GDM1 (cell line): ENCODE data around the gene CBS.
"Not testable (repeated sequence)": the region's sequence is repeated elsewhere in the genome, so short reads cannot be mapped to it uniquely, and the experiment has no call there.

ENCODE experiments used
- DNase-seq: peaks from one replicate; lab custom pipeline; 2025; lab: John Stamatoyannopoulos, UW

The CBS gene

DNA sequence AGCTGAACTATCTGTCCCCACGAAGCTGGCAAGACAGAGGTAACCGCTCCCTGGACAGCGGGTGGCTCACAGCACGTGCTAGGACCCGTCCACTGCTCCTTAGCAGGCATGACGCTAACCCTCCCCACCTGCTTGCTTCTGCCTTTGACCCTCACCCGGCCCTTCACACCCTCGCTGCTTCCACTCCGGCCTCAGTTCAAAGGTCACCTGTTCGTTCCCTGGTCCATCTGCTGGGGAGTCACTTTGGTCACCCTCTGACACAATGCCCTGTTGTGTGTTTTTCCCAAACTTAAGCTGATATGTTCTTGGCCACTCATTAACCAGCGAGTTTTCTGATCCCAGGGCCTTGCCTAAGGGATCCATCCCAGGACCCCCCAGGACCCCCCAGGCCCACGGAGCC is 7.6 kb downstream of the CBS start:
- not testable (repeated sequence) for DNase-seq

DNA sequence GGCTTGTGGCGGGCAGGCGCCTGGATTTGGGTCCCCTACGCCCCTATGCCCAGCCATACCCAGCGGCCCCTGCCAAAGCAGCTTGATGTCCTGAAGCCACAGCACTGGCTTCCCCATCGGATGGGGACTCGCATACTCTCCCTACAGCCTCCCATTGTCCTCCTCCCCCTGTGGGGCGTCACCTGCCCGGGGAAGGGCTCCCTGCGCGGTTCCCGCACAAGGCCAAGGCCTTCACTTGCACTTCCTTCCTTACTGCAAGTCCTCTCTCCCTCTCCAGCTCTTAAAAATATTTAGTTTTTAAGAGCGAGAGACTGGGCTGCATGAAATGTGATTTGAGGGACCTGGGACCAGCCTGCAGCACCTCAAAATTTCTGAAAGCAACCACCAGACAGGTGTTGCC is 8.9 kb downstream of the CBS start:
- not testable (repeated sequence) for DNase-seq

DNA sequence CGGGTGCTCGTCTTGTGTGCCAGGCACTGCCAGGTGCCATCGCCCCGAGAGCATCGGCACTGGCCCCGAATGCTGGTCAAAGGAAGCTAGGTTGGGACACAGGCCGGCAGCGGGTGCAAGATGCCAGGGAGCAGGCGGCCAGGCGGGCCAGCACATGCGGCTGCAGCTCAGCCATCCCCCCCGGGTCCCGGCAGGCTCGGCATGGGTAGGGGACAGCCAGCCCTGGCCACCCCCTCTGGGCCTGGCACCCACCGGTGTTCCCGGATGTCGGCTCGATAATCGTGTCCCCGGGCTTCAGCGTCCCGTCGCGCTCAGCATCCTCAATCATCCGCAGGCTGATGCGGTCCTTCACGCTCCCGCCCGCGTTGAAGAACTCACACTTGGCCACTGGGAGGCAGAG is 9.6 kb downstream of the CBS start:
- not testable (repeated sequence) for DNase-seq

DNA sequence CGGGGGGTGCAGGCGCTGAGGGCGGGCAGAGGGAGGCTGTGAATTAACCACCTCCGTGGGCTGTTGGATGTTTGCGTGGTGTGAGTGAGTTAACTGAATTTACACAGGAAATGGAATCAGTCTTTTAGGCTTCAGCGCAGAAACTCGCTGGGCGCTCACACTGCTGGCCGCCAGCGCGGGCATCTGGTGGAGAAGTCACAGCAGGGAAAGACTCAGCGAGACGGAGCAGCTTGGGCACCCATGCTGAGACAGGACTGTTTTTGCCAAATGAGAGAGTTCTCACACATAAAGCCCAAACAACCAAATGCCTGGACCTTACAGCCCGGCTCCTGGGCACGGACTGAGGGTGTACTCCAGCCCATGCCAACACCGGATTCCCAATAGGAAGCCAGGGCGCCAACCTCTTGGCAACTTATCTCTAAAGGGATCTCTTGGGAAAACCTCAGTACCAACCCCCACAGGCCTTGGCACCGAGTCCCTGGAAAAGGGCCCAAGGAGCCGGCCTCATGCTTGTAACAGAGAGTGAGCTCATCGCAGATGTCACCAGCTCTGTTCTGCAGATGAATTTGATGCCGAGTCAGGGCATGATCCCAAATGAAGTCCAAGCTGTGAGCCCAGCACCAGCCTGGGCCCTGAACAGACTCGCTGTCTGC is 11.2 kb downstream of the CBS start:
- not testable (repeated sequence) for DNase-seq

DNA sequence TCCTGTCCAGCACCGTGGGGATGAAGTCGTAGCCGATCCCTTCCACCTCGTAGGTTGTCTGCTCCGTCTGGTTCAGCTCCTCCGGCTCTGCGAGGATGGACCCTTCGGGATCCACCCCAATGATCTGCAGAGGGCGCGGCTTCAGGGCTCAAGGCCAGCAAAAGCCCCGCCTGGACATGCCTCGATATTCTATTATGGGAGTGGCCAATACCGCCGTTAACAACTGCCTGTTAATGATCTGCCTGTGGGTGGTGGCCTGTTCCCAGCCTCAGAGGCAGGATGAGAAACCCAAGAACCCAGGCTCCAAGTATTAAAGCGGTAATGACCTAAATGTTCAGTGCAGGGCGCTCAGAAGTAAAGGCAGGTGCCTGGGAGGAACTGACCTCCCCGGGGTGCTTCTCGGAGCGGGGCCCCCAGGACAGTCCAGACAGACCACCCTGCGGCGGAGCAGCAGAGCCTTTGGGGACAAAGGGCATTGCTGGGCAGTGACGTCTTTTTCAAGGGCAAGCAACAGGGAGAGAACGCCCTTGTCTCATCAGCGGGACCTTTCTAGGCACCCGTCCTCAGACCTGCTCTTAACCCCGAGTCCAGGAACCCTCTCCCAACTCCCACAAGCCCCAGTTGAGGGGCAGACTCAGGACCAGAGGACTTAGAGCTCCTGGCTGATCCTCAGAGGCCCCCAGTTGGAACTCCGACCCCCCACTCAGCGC is 12.5 kb downstream of the CBS start:
- not testable (repeated sequence) for DNase-seq

DNA sequence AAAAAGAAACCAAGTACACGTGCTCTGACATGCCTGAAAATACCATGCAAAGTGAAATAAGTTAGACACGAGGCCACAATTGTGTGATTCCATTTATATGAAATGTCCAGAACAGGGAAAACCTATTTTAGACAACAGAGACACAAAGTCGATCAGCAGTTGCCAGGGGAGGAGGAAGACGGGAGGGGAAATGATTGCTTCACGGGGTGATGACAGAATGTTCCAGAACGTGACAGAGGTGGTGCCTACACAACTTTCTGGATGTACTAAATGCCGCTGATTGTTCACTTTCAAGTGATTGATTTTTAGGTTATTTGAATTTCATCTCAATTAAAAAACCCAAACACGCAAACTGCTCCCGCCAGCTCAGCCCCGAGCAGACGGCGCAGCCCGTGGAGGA is 22.5 kb downstream of the CBS start:
- not testable (repeated sequence) for DNase-seq

DNA sequence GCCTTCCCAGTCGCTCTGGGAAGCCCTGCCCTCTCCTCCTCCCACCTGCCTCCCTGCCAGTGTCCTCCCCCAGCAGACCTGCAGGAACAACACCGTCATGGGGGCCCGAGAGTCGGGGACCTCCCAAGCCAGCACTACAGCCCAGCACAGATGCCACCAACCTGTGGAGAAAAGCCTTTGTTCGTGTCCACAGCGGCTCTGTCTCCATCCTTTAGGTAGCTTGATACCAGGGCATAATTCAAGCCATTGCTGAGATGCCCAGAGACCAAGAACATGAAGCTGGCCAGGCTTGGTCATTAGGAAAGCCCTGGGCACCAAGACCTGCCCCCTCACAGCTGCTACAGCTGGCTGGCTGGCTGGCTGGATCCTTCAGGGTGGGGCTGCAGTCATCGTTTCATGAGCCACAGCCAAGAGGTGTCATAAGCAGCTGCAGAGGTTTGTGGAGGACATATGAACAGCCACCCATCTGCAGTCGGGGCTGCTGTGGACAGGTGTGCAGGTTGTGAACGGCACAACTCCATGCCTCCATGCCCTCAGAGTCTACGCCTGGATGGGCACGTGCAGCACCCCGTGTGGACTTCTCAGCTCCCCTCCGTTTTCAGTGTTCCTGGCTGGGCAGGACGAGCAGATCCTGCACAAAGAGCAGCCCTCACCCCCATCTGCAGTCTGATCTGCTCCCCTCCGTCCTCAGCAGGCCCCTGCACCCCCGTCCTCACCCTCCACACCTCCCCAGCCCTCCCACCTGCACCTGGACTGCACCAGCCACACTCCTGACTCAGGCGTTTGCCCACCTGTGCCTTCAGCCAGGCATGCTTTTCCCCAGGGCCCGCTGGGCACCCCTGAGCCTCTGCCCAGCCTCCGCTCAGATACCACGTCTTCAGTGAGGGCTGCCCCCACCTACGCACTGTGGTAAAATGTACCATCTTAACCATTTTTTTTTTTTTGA is 29.5 kb downstream of the CBS start:
- DNase-seq, result not testable (repeated sequence)

DNA sequence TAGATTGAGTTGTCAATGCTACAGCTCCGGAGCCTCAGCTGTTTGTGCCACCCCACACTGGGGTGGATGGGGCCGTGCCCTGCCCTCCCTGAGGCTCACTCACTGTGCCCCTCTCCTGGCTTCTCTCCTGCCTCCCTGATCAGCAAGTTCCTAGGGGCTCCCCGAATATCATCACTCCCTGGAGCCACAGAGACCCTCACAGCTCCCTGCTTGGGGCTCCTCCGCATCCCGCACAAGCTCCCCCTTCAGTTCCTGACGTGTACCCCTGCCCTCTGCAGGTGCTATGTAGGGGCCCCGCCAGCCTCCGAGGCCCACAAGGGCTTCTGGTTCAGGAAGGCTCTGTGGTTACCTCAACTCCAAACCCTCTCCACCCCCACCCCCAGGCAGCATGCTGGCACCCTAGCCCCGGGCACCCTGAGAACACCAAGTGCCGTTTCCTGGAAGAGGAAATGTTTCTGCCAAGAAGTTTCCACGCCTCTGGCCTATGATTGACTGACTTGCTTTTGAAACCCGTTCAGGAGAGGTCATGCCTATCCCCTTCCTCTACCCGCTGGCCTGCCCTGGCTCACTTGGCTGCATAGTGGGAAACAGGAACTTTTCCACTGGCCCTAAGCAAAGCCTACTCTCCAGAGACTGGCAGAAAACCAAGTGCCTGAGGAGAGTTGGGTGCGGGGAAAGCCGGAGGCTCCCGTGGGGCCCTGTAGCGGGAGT is 30.3 kb downstream of the CBS start:
- not testable (repeated sequence) for DNase-seq

DNA sequence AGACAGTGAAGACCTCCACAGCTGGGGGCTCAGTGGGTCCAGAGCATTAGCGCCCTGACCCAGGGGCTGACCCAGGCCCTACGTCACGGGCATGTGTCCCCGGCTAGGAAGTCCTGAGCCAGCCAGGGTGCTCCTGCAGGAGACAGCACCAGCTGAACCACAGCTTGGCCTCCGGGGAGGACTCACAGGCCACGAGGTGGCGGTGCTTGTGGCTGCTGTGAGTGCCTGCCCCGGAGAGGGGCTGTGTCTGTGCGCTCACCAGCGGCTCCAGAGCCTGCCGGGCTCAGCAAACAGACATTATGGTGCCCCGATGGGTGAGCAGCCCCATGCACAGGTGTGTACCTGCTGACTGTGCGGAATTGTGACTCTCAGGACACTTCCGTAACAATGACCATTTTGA is 31.1 kb downstream of the CBS start:
- not testable (repeated sequence) for DNase-seq

DNA sequence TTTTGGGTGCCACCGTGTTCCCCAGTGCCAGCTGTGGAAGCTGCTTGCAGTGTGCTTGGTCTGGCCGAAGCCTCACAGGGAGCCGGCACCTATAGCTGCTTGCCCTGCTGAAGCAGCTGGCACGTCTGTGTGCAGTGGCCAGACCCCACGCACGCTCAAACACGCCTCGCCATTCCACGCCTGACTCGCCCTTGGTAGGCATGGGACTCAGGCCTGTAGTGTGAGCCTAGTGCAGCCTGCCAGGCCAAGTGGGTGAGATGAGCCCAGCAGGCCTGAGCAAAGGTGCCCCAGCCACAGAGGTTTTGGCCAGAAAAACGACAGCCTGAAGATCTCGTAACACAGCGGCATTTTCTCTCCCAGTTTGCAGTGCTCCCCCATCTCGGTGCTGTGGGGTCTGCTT is 32.3 kb downstream of the CBS start:
- DNase-seq, result not testable (repeated sequence)

DNA sequence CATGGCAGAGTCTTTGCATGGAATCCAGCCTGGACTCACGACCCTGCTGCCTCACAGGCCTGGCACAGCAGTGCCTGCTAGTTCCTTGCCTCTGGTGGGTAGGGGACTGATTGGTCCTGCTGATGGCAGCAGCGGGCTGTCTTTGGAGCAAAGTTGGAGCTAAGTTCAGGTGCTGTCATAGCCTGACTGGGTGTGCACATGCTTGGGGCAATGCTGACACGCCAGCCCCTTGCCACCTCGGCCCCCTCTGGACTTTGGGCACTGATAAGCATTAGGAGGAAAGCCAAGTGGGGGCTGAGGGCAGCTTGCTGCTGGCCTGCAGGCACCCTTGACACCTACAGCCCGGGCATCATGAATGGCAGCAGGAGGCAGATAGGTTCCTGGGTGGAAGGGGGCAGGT is 33.5 kb downstream of the CBS start:
- not testable (repeated sequence) for DNase-seq

DNA sequence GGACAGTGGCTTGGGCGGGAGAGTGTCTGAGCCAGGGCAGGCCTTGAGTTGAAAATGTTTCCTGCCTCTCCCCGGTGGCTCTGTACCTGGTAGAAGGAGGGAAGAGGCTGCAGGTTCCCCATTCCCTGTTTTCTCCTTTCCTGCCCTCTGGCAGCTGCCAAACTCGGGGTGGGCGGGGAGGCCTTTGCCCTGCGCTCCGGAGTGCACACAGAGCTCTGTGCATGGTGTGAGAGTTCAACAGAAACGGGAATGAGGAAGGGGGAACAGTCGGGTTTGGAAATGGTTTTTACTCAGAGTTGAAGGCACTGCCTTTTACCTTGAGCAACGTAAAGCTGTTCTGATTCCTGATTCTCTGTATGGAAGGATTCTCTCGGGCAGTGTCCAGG is 37.0 kb downstream of the CBS start:
- not testable (repeated sequence) for DNase-seq

DNA sequence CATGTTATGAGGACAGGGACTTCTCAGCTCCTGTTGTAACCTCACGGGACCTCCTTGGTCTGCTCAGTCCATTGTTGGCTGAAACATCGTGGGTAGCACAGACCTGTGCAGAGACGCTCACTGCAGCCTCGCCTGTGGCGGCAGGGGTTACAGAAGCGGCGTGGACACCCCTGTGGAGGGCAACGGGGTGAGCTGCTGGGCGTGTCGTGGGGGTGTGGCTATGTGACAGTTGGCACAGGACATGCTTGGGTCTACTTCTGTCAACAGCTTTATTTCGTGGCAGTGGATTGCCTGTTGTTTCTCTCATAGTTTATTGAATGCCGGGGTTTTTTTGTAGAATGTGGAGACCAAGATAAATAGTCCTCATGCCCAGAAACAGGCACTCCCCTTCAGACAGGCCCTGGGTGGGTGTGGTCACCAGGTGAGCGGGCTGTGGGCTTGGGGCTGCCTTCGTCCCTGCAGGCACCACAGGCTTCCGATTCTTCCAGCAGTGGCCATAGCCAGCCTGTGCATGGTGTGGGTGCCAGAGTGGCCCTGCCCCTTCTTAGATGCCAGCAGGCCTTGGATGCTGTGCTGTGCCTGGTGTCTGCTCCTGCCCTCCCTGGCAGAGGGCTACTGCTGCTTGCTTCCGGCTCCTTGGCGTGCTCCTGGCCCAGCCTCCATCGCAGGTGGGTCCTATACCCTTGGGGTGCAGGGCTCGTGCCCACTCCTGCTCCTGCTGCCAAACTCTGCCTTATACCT is 37.5 kb downstream of the CBS start:
- not testable (repeated sequence) for DNase-seq

DNA sequence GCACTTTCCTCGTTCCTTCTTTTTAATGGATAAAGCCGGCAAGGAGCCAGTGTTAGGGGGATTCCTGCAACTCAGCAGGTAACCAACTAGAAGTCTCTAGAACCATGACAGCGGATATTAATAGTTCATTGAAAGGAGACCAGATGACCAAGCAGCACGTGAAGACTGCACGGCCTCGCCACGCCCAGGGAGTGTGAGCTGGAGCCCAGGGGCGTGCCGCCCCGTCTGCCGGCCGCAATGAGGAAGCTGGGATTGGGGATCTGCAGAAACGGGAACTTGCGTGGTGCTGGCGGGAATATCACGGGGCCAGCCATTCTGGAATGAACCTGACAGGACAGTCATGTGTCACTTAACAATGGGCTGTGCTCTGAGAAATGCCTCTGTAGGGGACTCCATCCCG is 38.7 kb downstream of the CBS start:
- not testable (repeated sequence) for DNase-seq

DNA sequence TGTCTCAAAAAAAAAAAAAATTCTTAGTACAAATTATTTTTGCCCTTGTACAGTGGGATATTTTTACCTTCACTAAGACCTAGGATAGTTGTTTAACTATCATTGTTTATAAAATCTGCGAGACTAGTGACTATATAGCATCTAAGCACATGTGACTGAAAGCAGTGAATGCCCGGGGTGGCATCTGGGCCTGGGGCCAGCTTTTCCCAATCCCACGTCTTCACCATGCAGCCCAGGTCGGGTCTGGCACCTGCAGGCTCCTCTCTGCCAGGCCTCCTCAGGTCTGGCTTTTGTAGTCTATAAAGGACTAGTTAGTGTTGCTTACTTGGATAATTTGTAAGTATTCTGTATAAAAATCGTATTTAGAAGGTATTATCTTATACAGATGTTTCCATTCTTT is 40.8 kb downstream of the CBS start:
- DNase-seq, result no peak

DNA sequence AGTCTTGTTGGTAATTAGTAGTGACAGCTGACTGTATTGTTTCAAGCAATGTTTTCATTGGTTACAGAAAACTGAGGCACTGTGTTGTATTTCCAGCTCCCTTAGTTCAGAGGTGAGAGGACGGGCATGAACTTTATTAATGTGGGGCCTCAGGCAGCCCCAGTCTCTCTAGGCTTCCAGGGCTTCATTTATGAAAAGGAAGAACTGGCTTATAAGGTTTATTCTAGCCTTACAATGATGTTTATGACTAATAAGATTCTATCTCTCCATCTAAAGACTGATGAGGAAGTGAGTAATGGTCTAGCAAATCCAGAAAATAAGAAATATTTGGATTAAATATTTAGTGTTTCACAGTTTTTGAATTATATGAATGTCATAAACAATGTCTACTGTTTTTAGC is 41.5 kb downstream of the CBS start:
- no peak for DNase-seq

DNA sequence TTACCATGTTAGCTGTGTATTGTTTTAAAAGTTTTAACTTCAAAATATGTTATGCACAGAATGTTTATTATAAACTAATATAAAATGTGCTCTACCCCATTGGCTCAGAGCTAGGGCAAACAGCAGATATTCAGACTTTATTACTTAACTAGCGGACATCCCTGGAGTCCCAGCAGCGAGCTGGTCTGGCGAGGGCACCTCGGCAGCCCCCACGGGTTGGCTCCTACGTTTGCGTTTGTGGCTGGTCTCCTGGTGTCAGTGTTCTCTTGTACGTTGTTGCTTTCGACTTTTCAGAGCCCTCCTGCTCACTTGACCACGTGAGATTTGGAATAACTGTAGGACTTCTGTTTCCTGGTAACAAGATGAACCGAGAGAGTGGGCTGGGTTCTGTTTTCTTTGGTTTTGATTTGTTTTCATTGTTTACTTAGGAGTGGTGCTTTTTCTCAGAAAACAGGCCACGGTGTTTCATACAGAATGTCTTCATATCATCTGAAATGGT is 44.5 kb downstream of the CBS start:
- no peak for DNase-seq

DNA sequence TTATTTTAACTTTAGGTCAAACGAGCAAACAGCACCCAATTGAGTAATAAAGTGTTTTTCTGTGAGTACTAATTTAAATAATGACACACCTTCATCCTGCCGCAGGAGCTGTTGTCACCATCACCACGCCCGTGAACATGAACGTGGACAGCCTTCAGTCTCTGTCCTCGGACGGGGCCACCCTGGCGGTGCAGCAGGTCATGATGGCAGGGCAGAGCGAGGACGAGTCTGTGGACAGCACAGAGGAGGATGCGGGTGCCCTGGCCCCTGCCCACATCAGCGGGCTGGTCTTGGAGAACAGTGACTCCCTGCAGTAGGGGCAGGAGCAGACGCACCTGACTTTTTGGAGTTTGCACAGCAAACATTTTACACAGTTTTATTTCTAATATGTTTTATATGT is 45.9 kb downstream of the CBS start:
- no peak for DNase-seq

DNA sequence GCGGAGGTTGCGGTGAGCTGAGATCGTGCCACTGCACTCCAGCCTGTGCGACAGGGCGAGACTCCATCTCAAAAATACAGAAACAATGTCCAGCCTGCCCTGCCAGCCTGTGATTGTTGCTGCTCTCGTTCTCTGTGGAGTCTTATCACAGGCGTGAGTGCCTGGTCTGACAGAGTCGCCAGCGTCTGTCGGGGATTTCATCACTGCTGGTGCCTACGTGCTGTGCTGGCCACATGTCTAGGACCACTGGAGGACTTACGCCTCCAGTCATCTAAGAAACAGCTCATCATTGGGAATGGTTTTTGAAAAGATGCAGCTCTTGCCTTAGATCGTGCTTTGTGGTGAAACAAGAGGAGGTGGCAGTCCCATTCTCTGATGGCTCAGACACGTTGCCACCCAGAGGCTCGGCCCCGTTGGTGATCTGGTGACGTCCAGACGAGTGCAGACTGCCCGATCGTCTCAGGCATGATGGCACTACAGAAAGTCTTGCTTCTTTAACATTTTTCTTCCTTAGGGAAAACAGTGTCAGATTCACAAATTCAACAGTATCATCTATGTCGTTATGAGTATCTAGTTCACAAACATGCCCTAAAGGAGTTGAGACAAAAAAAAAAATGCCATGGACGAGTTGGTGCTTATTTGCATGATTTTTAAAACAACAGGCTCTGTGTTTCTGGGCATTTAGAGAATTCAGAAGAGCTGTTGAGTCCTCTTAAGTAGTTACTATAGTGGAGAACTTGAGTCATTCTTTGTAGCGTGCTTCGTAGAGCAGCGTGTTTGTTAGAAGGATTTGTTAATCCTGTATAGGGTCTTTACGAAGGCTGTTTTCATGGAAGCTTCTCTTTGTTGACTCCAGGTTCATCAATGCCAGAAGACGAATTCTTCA is 47.5 kb downstream of the CBS start:
- no peak for DNase-seq

DNA sequence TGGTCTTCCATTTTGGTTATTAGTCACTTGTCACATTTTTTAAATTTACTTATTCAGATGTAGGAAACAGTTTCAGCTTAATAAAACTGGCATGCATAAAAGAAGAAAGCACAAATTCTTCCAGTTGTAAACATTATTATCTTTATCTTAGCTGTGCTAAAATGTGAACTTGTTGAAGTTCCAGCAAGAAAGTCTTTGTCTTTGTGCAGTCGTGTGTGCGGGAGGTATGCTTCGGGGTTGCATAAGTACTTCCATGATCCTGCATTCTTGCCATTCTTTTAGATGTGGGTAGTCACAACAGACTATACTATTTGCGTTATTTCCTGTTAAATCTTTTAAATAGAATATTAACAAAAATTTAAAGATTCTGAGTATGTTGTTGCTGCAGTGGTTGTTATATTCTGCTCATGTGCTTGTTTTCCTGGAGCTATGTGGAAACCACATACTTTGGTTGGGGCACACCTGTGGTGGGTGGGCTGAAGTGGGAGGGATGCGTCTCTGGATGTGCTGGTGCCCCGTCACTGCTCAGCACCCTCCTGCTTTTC is 49.9 kb downstream of the CBS start:
- DNase-seq, result no peak
